DND-41 (cell line): ENCODE data around the gene LMF2.

Experiments
- ATAC-seq: fragments of 200-7000 bp; cut with Tn5 transposase; 3 replicates; pipeline ENCODE4 v1.9.1; 2021; ENCODE audit warnings: low read depth; ENCODE audit not compliant: insufficient read depth
- DNase-seq: peaks from one replicate; pipeline ENCODE4 v3.0.0-alpha.2; 2020
- H2AFZ ChIP-seq: 2 replicates; pipeline ENCODE4 v1.6.0; 2012; ENCODE audit warnings: low read depth, low read length
- H3K27ac ChIP-seq: 2 replicates; pipeline ENCODE4 v1.5.1; 2012; ENCODE audit warnings: low read length, inconsistent platforms
- H3K27me3 ChIP-seq: fragments of 200-600 bp; sonication (generic); 2 replicates; pipeline ENCODE4 v1.6.0; 2012; ENCODE audit warnings: low read length, mild to moderate bottlenecking, inconsistent platforms; ENCODE audit not compliant: insufficient read depth, poor library complexity
- H3K36me3 ChIP-seq: 2 replicates; pipeline ENCODE4 v1.5.1; 2012; ENCODE audit warnings: low read length, inconsistent platforms; ENCODE audit not compliant: insufficient read depth
- H3K4me1 ChIP-seq: 2 replicates; pipeline ENCODE4 v1.5.1; 2012; ENCODE audit warnings: mild to moderate bottlenecking, low read length; ENCODE audit not compliant: insufficient read depth
- H3K4me2 ChIP-seq: 2 replicates; pipeline ENCODE4 v1.6.0; 2012; ENCODE audit warnings: mild to moderate bottlenecking, moderate library complexity, low read length, inconsistent platforms; ENCODE audit not compliant: insufficient read depth
- H3K4me3 ChIP-seq, 2 experiments: fragments of 200-600 bp in 1 of 2; shearing (Covaris generic) in 1 of 2; 2 replicates each; pipeline ENCODE4 v1.5.1; 2012 to 2016; ENCODE audit warnings: inconsistent platforms in 2 of 2, low read length in 2 of 2, mild to moderate bottlenecking in 2 of 2, low read depth in 1 of 2, moderate library complexity in 1 of 2
- H3K79me2 ChIP-seq: 2 replicates; pipeline ENCODE4 v1.6.0; 2012; ENCODE audit warnings: low read length, inconsistent platforms; ENCODE audit not compliant: insufficient read depth
- H3K9ac ChIP-seq: 2 replicates; pipeline ENCODE4 v1.6.0; 2012; ENCODE audit warnings: low read depth, mild to moderate bottlenecking, inconsistent platforms, low read length, moderate library complexity
- H3K9me3 ChIP-seq: 2 replicates; pipeline ENCODE4 v1.5.1; 2012; ENCODE audit warnings: low read length, moderate library complexity, mild to moderate bottlenecking, inconsistent platforms; ENCODE audit not compliant: insufficient read depth, severe bottlenecking
- H4K20me1 ChIP-seq: 2 replicates; pipeline ENCODE4 v1.6.0; 2012; ENCODE audit warnings: low read length; ENCODE audit not compliant: insufficient read depth
- EZH2 ChIP-seq: IDR thresholded peaks from 3 replicates; pipeline ENCODE4 v1.6.1; 2012; ENCODE audit warnings: borderline replicate concordance, low read depth, mild to moderate bottlenecking, moderate library complexity, low read length, inconsistent platforms; ENCODE audit not compliant: severe bottlenecking
- TF ChIP-seq, protein P1 (sequence below): IDR thresholded peaks from 2 replicates; pipeline ENCODE4 v1.5.1; 2012; ENCODE audit warnings: borderline replicate concordance, low read length, moderate library complexity, mild to moderate bottlenecking; ENCODE audit not compliant: poor library complexity, severe bottlenecking; ENCODE audit errors: extremely low read depth

The LMF2 gene

DNA sequence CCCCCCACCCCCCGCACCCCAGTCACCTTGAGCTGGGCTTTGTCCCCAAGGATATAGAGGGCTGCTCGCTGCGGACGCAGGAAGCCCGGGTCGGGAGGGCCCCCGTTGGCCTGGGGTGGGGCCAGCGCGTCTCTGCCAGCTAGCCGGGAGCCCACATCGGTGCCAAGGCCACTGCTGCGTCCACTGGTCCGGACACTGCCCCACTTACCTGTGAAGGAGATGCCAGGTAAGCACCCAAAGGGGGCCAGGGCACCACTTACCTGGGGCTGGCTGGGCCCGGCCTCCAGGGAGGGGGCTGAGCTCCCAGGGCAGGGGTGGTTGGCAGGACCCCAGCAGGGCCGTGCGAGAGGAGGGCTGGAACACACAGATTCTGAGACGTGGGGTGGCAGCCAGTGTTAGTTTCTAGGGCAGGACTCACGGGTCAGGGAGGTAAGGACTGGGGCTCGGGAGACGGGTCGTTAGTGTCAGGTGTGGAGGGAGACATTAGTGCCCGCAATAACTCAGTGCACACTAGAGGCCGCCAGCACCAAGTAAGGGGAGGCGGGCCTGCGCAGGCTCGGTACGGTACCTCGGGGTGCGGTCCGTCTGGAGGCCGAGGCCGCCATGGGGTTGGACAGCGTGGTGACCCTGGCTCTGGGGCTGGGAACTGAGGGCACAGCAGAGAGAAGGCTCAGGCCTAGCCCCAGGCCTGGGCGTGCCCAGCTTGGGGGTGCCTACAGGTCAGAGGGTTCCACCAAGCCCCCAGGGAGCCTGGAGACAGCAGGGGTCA, 50.9 kb downstream of the LMF2 start:
- no peak overlapping the region for H2AFZ ChIP-seq
- TF ChIP-seq, protein P1, sequence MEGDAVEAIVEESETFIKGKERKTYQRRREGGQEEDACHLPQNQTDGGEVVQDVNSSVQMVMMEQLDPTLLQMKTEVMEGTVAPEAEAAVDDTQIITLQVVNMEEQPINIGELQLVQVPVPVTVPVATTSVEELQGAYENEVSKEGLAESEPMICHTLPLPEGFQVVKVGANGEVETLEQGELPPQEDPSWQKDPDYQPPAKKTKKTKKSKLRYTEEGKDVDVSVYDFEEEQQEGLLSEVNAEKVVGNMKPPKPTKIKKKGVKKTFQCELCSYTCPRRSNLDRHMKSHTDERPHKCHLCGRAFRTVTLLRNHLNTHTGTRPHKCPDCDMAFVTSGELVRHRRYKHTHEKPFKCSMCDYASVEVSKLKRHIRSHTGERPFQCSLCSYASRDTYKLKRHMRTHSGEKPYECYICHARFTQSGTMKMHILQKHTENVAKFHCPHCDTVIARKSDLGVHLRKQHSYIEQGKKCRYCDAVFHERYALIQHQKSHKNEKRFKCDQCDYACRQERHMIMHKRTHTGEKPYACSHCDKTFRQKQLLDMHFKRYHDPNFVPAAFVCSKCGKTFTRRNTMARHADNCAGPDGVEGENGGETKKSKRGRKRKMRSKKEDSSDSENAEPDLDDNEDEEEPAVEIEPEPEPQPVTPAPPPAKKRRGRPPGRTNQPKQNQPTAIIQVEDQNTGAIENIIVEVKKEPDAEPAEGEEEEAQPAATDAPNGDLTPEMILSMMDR: peak; percentile 61
- no peak for TF ChIP-seq EZH2
- DNase-seq (no peak), ATAC-seq (peak; percentile 56)
- no peak overlapping the region for H3K4me2 ChIP-seq
- no peaks in the 10 kb centered on the region for H3K27me3 ChIP-seq
- peaks cover 61% of the 10 kb centered on the region for H4K20me1 ChIP-seq
- no peaks in the 10 kb centered on the region for H3K9me3 ChIP-seq
- H3K4me3 ChIP-seq: no peak overlapping the region
- H3K79me2 ChIP-seq: peaks cover 6% of the 10 kb centered on the region; the same call in 1 of the 2 replicates
- H3K27ac ChIP-seq: 0 out of 2 replicates have a peak overlapping the region, but pooled peaks have one; percentile 20
- peaks cover 90% of the 10 kb centered on the region for H3K36me3 ChIP-seq
- H3K9ac ChIP-seq: no peak overlapping the region
- H3K4me1 ChIP-seq: no peaks in the 10 kb centered on the region

DNA sequence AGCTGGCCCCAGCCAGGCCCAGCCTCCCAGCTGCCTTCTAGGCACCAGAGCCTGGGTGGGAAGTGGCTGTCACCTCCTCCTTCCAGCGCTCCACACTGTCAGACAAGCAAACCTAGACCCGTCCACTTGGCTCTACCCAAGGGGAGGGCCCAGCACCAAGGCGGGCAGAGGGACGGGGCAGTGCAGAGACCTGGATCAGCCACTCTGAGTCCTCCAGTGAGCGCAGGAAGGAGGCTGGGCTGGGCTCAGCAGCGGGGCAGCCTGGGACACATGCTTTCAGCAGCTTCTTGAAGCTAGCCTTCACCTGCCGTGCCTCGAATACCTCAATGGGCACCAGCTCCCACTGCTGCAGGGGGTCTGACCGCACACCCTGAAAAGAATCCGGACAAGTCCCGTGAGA, 51.5 kb downstream of the LMF2 start:
- no peak overlapping the region for H3K27ac ChIP-seq
- ATAC-seq (no peak), DNase-seq (no peak)
- no peak overlapping the region for H3K4me2 ChIP-seq
- no peaks in the 10 kb centered on the region for H3K9me3 ChIP-seq
- no peak overlapping the region for H2AFZ ChIP-seq
- H3K9ac ChIP-seq: no peak overlapping the region
- no peak overlapping the region for H3K4me3 ChIP-seq
- H3K4me1 ChIP-seq: no peaks in the 10 kb centered on the region
- peaks cover 90% of the 10 kb centered on the region for H3K36me3 ChIP-seq
- H3K79me2 ChIP-seq: peaks cover 6% of the 10 kb centered on the region; the same call in 1 of the 2 replicates
- H4K20me1 ChIP-seq: peaks cover 56% of the 10 kb centered on the region
- no peaks in the 10 kb centered on the region for H3K27me3 ChIP-seq
- TF ChIP-seq, protein P1: no peak
- TF ChIP-seq EZH2: no peak

DNA sequence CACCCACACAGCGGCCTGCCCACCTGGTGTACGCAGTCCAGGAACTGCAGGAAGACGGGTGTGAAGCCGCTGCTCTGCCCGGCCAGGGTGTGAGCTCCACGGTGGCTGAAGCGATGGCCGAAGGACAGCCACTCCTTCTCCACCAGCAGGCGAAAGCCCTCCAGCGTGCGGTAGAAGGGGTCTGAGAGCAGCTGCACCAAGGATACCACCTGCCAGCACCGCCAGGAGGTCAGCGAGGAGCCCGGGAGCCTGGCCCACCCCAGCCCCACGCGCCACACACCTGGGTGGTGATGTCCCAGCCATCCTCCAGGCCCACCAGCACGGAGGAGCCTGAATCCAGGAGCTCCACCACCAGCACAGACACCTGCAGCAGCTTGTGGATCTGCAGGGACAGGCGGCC, 52.3 kb downstream of the LMF2 start:
- no peak overlapping the region for H2AFZ ChIP-seq
- no peaks in the 10 kb centered on the region for H3K9me3 ChIP-seq
- peaks cover 89% of the 10 kb centered on the region for H3K36me3 ChIP-seq
- no peak overlapping the region for H3K9ac ChIP-seq
- DNase-seq: no peak
- no peak overlapping the region for H3K4me2 ChIP-seq
- no peak overlapping the region for H3K4me3 ChIP-seq
- H3K27ac ChIP-seq: no peak overlapping the region
- peaks cover 48% of the 10 kb centered on the region for H4K20me1 ChIP-seq
- no peak for TF ChIP-seq EZH2
- TF ChIP-seq, protein P1: no peak
- no peaks in the 10 kb centered on the region for H3K27me3 ChIP-seq
- no peak for ATAC-seq
- H3K79me2 ChIP-seq: peaks cover 9% of the 10 kb centered on the region; the same call in 1 of the 2 replicates
- H3K4me1 ChIP-seq: no peaks in the 10 kb centered on the region
